Dedifferentiated amniotic fluid mesenchymal stem cell (primary cell): ENCODE data around the gene EPB41L1.

Source experiments
- DNase-seq: peaks from one replicate; pipeline ENCODE4 v3.0.0-alpha.2; 2016; ENCODE audit errors: extremely low spot score

EPB41L1 gene

DNA sequence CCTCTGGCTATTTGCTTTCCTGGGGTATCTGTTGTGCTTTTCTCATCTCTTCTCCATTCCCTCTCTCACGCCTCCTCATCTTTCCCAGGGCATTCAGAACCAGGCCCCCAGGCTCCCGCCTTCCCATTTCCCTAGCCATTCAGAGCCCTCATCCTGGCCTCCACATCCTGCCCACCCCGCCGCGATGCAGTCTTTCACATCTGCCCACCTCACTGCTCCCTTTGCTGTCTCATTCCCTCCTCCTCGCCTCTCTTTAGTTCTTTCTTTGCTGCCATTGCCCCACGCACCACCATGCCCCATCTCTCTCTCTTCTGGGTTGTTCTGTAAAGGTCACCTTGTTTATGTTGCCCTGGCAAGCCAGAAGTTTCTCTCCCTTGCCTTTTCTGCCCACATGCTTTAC is 71.1 kb downstream of the EPB41L1 start:
- DNase-seq = no peak

GRCh38 chr20:36228770-36229169 is 74.2 kb downstream of the EPB41L1 start:
- no peak for DNase-seq

- DNase-seq = no peak
Measured at GRCh38 chr20:36230019-36230418, 75.5 kb downstream of the EPB41L1 start.

- DNase-seq = no peak
Measured at GRCh38 chr20:36231331-36231730, 76.8 kb downstream of the EPB41L1 start.

GRCh38 chr20:36234771-36235320 is 80.3 kb downstream of the EPB41L1 start:
- DNase-seq = no peak

DNA sequence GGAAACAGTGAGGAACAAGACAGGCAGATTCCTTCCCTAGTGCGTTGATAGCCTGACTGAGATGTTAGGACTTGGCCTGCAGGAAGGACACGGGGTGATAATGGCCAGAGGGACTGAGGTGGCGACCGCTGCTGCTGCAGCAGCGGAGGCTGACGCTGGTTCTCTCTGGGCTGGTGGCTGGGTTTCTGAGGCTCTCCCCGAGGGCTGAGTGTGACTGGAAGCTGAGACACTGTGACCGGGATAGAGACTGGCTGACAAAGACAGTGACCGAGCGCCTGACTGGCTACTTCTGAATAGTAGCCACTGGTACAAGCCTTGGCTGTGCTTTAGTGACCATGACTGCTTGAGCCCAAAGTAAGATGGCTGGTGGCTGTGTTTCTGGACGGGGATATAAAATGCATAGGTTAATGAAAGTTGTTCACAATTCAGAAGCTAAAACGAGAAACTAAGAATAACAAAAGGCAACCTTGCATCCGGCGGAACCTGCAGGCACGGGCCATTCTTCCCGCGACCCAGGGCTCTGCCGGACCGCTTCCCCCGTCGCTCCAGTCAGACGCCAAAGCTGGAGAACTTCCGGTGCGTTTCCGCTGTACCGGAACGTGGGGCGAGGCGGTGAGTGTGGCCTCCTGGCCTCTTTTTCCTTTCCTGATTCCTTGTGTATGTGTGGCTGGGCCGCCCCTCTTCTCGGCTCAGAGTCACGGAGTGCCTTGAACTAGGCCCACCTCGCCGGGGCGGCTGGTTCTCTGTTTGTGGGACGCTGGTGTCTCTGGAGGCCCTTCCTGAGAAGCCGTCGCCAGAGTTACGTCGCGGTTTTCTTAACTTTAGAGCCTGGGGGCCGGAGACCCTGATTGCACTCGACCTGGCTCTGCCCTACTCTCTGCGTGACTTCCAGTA is 81.6 kb downstream of the EPB41L1 start, which contains the start of gene AAR2:
Gene AAR2, plus strand, starts transcription at position 587 of the 894 bp plus-strand sequence. CDS start 3,391 bp downstream, outside the sequence.
- DNase-seq = peak; percentile 58

- DNase-seq = no peak
Measured at GRCh38 chr20:36236786-36237121, 82.2 kb downstream of the EPB41L1 start.

DNA sequence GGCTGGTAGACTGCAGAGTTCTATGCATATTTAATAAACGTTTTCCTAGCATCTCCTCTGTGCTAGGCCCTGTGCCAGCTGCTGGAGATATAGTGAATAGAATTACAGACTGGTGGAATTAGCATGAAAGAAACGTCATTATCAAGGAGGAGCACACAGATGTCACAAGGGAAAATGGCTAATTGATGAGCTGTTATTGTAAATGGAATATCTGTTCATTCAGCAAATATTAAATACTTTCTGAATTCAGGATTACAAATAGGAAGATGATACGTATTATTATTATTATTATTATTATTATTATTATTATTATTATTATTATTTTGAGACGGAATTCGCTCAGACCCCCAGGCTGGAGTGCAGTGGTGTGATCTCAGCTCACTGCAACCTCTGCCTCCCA is 82.9 kb downstream of the EPB41L1 start:
- no peak for DNase-seq

DNA sequence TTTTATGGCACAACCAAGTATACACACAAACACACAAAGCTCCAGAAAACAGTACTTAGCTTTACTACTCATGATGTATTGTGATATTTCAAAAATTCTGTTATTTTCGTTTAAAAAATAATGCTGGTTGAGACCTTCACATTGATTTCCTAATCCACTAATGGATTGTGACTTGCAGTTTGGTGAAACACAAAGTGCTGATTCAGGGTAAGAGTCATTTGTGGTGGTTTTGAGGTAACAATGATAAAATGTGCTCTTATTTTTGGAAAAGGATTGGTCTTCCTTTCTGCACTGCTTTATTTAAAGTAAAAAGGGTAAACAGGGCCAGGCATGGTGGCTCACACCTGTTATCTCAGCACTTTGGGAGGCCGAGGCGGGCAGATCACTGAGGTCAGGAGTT is 83.6 kb downstream of the EPB41L1 start:
- DNase-seq = no peak

DNA sequence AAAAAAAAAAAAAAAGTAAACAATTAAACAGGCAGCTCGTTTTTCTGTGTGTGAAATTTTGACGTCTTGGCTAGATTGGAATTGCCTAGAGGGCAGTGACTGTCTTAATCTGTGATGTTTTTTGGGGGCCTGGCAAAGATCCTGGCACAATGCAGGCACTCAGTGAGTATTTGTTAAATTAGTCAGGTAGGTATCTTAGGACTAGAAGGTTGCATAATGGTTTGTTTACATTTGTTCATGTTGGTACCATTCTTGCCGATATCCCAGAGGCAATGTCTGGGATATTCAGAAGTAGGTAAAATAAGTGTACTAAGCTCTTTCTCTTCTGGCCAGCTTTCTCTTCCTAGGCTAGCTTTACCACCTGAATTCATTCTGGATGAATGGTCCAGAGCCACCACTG is 84.2 kb downstream of the EPB41L1 start:
- DNase-seq = no peak

DNA sequence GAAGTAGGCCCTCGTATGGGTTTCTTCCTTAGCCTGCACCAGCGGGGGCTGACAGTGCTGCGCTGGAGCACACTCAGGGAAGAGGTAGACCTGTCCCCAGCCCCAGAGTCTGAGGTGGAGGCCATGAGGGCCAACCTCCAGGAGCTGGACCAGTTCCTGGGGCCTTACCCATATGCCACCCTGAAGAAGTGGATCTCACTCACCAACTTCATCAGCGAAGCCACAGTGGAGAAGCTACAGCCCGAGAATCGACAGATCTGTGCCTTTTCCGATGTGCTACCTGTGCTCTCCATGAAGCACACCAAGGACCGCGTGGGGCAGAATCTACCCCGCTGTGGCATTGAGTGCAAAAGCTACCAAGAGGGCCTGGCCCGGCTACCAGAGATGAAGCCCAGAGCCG is 85.5 kb downstream of the EPB41L1 start:
- DNase-seq = no peak

DNA sequence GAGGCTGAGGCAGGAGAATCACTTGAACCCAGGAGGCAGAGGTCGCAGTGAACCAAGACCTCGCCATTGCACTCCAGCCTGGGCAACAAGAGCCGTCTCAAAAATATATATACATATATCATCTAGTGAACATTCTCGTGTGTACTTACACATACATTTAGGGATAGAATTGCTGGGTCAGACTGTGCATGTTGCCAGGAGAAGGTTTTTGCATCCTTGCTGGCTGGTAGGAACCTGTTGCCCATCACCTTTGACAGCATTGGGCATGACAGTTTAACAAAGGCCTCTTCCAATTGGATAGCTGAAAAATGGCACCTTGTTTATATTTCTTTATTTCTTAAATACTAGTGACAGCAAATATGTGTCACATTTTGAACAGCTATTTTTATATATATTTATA is 87.1 kb downstream of the EPB41L1 start:
- DNase-seq = no peak

DNA sequence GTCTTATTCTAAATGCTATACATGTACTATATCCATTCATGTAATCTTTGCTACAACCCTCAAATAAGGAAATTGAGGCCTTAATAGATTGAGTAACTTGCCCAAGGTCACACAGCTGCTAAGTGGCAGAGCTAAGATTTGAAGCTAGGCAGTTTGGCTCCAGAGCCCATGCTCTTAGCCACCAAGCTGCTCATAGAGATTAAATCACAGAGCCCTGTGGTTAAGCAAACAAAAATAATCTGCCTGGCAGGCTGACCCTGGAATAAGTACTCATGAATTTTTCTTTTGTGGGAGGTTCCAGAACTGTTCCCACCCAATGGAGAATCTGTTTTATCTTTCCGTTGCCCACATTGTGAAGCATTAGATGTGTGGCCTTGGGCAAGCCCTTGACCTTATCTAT is 89.2 kb downstream of the EPB41L1 start:
- no peak for DNase-seq

- DNase-seq = no peak
Measured at GRCh38 chr20:36246401-36246800, 91.9 kb downstream of the EPB41L1 start.

GRCh38 chr20:36248836-36249235 is 94.3 kb downstream of the EPB41L1 start:
- no peak for DNase-seq

DNA sequence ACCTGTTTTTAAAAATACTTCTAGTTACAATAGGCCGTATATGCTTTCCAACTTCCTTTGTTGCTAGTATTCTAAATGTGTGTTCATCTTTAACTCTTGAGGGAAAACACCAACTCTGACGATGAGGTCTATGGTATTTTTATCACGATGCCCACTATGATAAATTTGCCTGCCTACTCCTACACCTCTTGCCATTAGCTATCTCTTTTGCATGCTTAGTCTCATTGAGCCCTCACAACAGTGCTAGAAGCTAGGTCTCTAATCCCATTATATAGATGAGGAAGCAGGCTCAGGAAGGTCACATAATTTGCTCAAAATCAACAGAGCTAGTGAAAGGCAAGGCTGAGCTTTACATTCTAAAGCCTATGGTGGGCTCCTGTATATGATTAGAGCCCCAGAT is 94.9 kb downstream of the EPB41L1 start:
- no peak for DNase-seq

GRCh38 chr20:36251426-36251825 is 96.9 kb downstream of the EPB41L1 start:
- no peak for DNase-seq

DNA sequence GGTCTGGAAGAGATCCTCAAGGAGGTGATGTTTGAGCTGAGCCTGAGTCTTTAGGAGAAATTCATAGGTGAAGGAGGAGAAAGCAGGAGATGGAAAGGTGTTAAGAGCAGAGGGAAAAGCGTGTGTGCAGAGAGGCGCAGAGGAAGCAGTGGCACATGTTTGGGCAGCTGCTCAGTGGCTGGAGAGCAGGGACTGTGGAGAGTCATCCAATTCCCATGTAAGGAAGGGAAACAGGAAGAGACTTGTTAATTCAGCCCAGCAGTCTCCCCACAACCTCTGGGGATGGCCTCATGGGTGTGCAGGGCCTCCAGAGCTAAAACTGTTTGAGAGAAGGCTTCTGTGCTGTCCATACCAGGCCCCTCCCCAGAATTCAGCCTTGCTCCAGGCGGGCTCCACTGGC is 98.0 kb downstream of the EPB41L1 start:
- DNase-seq = no peak

GRCh38 chr20:36253036-36253435 is 98.5 kb downstream of the EPB41L1 start:
- no peak for DNase-seq

DNA sequence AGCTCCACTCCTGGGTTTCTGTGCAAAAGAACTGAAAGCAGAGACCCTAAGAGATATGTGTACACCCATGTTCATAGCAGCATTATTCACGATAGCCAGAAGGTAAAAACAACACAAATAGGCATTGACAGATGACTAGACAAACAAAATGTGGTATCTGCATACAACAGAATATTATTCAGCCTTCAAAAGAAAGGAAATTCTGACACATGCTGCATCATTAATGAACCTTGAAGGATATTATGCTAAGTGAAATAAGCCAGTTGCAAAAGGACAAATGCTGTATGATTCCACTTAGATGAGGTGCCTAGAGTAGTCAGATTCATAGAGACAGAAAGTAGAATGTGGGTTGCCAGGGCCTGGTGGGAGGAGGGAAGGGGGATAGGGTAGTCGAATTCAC is 99.5 kb downstream of the EPB41L1 start:
- DNase-seq = no peak

DNA sequence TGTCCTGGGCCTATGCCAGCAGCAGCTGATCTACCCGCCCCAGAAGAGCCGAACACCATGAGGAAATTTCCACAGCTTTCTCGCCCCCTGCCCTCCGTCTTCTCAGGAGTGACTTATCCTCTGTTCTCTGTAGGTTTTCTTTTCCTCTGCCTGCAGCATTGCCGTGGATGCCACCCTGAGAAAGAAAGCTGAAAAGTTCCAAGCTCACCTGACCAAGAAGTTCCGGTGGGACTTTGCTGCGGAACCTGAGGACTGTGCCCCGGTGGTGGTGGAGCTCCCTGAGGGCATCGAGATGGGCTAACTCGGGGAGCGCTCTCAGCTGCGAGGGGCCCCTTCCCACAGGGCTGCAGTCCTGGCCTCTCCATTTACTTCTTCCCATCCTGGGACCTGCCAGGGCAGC is 100.9 kb downstream of the EPB41L1 start:
- no peak for DNase-seq

DNA sequence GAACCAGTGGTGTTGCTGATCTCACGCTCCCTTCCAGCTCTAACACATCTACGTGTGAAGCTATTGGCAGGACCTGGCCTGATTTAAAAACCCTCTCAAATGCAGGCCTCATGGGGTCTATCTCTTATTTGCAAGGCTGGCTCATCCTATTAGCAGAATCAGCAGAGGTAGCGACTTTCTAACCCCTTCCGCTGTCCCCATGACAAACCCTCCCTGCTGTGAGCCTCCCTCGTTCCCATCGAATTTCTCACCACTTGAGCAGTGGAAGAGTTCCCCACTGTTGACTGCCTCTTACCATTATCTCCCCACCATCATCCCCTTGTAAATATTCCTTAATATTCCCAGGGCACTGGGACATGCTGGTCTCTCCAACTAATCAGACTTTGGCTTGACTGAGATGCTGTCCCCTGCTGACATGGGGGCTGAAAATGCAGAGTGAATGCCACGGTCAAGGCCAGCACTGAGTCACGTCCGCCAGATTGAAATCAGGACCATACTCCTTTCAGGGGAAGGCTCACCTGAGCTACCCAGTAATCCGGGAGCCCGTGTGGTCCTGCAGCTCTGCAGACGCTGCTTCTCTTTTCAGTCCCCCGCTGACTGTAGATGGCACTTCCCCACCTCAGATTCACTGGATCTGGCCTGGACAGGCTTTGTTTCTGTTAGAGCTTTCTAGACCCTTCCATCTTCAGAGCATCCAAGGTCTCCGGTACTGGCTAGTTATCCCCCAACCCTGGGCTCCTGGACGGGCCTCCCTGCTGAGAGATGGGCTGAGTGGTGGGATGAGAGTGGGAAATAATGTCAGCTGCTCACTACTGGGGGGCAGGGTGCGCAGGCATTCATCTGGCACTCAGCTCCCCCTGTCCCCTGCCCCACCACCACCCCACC is 104.9 kb downstream of the EPB41L1 start:
- DNase-seq = no peak

GRCh38 chr20:36260316-36260715 is 105.8 kb downstream of the EPB41L1 start:
- no peak for DNase-seq
